ENCODE measurements around the gene GK.
"Not testable (repeated sequence)": the region's sequence is repeated elsewhere in the genome, so short reads cannot be mapped to it uniquely, and the experiment has no call there.

Gene GK

GRCh38 chrX:30627818-30628652 lies 25.2 kb upstream of the GK start:
- Histone ChIP-seq H3K36me3 (no peaks in the 10 kb centered on the region), H3K9me3 (no peaks in the 10 kb centered on the region), H3K4me1 (no peaks in the 10 kb centered on the region), H3K27me3 (no peaks in the 10 kb centered on the region), H3K4me3 (ENCODE audit: low read depth, low read length) (no peak overlapping the region)
- DNase-seq, result no peak
- TF ChIP-seq CTCF (IDR thresholded peaks at IDR 0.05; ENCODE audit: low read depth, low read length), result no peak

- not testable (repeated sequence) for H3K4me1 ChIP-seq; H3K9me3 ChIP-seq; DNase-seq; H3K27me3 ChIP-seq; H3K4me3 ChIP-seq (ENCODE audit: low read depth, low read length); H3K36me3 ChIP-seq
Measured at GRCh38 chrX:30634070-30634469, 19.2 kb upstream of the GK start.

GRCh38 chrX:30635630-30636029 lies 17.6 kb upstream of the GK start:
- H3K4me3 ChIP-seq (ENCODE audit: low read depth, low read length), result no peak overlapping the region
- H3K36me3 ChIP-seq, result no peaks in the 10 kb centered on the region
- DNase-seq, result no peak
- no peaks in the 10 kb centered on the region for H3K27me3 ChIP-seq
- no peaks in the 10 kb centered on the region for H3K9me3 ChIP-seq
- H3K4me1 ChIP-seq, result no peaks in the 10 kb centered on the region
- TF ChIP-seq CTCF (IDR thresholded peaks at IDR 0.05; ENCODE audit: low read depth, low read length), result peak; percentile 43

GRCh38 chrX:30637874-30638815 lies 15.1 kb upstream of the GK start:
- no peak for DNase-seq
- H3K4me1 ChIP-seq, result no peaks in the 10 kb centered on the region

GRCh38 chrX:30639702-30640101 lies 13.5 kb upstream of the GK start:
- H3K27me3 ChIP-seq; H3K9me3 ChIP-seq; H3K36me3 ChIP-seq; DNase-seq; H3K4me3 ChIP-seq (ENCODE audit: low read depth, low read length); H3K4me1 ChIP-seq: not testable (repeated sequence)

More at GRCh38 chrX:30637874-30638815, 15.1 kb upstream of the GK start:
- H3K9me3 ChIP-seq, result no peaks in the 10 kb centered on the region
- H3K4me3 ChIP-seq (ENCODE audit: low read depth, low read length), result no peak overlapping the region
- H3K36me3 ChIP-seq, result no peaks in the 10 kb centered on the region
- no peak for TF ChIP-seq CTCF (IDR thresholded peaks at IDR 0.05; ENCODE audit: low read depth, low read length)
- no peaks in the 10 kb centered on the region for H3K27me3 ChIP-seq

- H3K27me3 ChIP-seq, result no peaks in the 10 kb centered on the region
- H3K9me3 ChIP-seq, result no peaks in the 10 kb centered on the region
- no peak overlapping the region for H3K4me3 ChIP-seq (ENCODE audit: low read depth, low read length)
- TF ChIP-seq CTCF (IDR thresholded peaks at IDR 0.05; ENCODE audit: low read depth, low read length), result no peak
- H3K36me3 ChIP-seq, result no peaks in the 10 kb centered on the region
- H3K4me1 ChIP-seq, result no peaks in the 10 kb centered on the region
- no peak for DNase-seq
Measured at GRCh38 chrX:30642642-30643041, 10.6 kb upstream of the GK start.
